ENCODE results near the gene IL26. TPM values are rescaled to one million over a fixed set of nuclear protein-coding genes. Genes with fewer than 3 reads are reported as not detected.
"Not testable (repeated sequence)": the region's sequence is repeated elsewhere in the genome, so short reads cannot be mapped to it uniquely, and the experiment has no call there.

The IL26 gene
- total RNA-seq, 1 donor from 2014 or later = not detected

- Mint-ChIP-seq H3K27ac (ENCODE audit: unreplicated experiment) (no peak overlapping the region), H3K27me3 (ENCODE audit: low read depth) (no peaks in the 10 kb centered on the region), H3K36me3 (ENCODE audit: low read depth) (no peaks in the 10 kb centered on the region), H3K4me1 (no peaks in the 10 kb centered on the region), H3K4me3 (no peak overlapping the region), H3K9me3 (no peaks in the 10 kb centered on the region)
- no peak for TF ChIP-seq CTCF (conservative IDR thresholded peaks at IDR 0.05)
- DNase-seq (ENCODE audit: low read depth, low spot score) = no peak
Observed at GRCh38 chr12:68177562-68177961, 48.0 kb downstream of the IL26 start.

- no peaks in the 10 kb centered on the region for H3K4me1 Mint-ChIP-seq
- no peak overlapping the region for H3K4me3 Mint-ChIP-seq
- no peaks in the 10 kb centered on the region for H3K27me3 Mint-ChIP-seq (ENCODE audit: low read depth)
- no peak overlapping the region for H3K27ac Mint-ChIP-seq (ENCODE audit: unreplicated experiment)
- H3K36me3 Mint-ChIP-seq (ENCODE audit: low read depth) = no peaks in the 10 kb centered on the region
- TF ChIP-seq CTCF (conservative IDR thresholded peaks at IDR 0.05) = no peak
- DNase-seq (ENCODE audit: low read depth, low spot score) = no peak
- no peaks in the 10 kb centered on the region for H3K9me3 Mint-ChIP-seq
Observed at GRCh38 chr12:68176257-68176656, 49.4 kb downstream of the IL26 start.

- no peak for DNase-seq (ENCODE audit: low read depth, low spot score)
- no peaks in the 10 kb centered on the region for H3K27me3 Mint-ChIP-seq (ENCODE audit: low read depth)
Observed at GRCh38 chr12:68175557-68176061, 50.0 kb downstream of the IL26 start.

DNA sequence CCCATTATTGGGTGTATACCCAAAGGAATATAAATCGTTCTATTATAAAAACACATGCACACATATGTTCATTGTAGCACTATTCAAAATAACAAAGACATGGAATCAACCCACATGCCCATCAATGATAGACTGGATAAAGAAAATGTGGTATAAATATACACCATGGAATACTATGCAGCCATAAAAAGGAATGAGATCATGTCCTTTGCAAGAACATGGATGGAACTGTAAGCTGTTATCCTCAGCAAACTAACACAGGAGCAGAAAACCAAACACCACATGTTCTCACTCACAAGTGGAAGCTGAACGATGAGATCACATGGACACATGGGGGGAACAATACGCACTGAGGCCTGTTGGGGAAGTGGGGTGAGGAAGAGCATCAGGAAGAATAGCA, 50.8 kb downstream of the IL26 start:
- H3K4me1 Mint-ChIP-seq; DNase-seq (ENCODE audit: low read depth, low spot score); H3K27ac Mint-ChIP-seq (ENCODE audit: unreplicated experiment); H3K36me3 Mint-ChIP-seq (ENCODE audit: low read depth); H3K9me3 Mint-ChIP-seq; H3K27me3 Mint-ChIP-seq (ENCODE audit: low read depth); H3K4me3 Mint-ChIP-seq: not testable (repeated sequence)

More at GRCh38 chr12:68175557-68176061, 50.0 kb downstream of the IL26 start:
- Mint-ChIP-seq H3K4me3 (no peak overlapping the region), H3K4me1 (no peaks in the 10 kb centered on the region), H3K9me3 (no peaks in the 10 kb centered on the region), H3K27ac (ENCODE audit: unreplicated experiment) (no peak overlapping the region), H3K36me3 (ENCODE audit: low read depth) (no peaks in the 10 kb centered on the region)
- no peak for TF ChIP-seq CTCF (conservative IDR thresholded peaks at IDR 0.05)

DNA sequence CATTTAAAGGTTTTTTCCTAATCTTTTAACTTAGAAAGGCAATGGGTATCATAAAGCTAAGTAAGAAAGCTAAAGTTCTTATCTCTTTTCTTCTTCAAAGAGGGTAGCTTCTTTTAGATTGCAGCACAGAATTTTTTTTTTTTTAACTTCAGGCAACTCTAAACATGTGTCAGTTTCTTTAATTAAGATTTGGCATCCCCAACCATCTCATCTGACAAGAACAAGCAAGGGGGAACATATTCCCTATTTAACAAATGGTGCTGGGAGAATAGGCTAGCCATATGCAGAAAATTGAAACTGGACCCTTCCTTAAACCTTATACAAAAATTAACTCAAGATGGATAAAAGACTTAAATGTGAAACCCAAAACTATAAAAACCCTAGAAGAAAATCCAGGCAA, 51.8 kb downstream of the IL26 start:
- no peaks in the 10 kb centered on the region for H3K4me1 Mint-ChIP-seq

DNA sequence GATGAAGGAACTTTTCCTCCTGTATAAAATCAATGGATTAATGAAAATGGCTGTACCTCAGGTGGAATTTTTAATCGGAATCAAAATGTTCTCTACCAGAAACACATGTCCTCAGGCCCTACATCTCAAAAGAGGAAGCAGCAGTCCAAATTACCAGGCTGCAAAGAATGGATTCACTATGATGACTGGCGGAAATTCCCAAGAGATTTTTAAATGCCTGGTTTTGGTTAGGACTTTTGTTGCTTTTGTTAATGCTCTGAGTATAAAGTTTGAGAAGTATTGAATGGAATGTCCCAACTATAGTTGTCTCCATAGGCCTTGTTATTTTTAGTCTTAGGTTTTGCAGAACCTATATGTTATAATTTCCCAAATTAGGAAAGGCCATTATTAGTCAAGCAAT, 54.9 kb downstream of the IL26 start:
- no peaks in the 10 kb centered on the region for H3K36me3 Mint-ChIP-seq (ENCODE audit: low read depth)
- no peaks in the 10 kb centered on the region for H3K9me3 Mint-ChIP-seq
- DNase-seq (ENCODE audit: low read depth, low spot score) = no peak
- H3K4me1 Mint-ChIP-seq = no peaks in the 10 kb centered on the region
- H3K27ac Mint-ChIP-seq (ENCODE audit: unreplicated experiment) = no peak overlapping the region
- H3K27me3 Mint-ChIP-seq (ENCODE audit: low read depth) = no peaks in the 10 kb centered on the region
- TF ChIP-seq CTCF (conservative IDR thresholded peaks at IDR 0.05) = no peak
- no peak overlapping the region for H3K4me3 Mint-ChIP-seq

More for the DNA sequence above, 51.8 kb downstream of the IL26 start:
- no peaks in the 10 kb centered on the region for H3K27me3 Mint-ChIP-seq (ENCODE audit: low read depth)
- H3K36me3 Mint-ChIP-seq (ENCODE audit: low read depth) = no peaks in the 10 kb centered on the region
- DNase-seq (ENCODE audit: low read depth, low spot score) = no peak
- TF ChIP-seq CTCF (conservative IDR thresholded peaks at IDR 0.05) = no peak
- no peak overlapping the region for H3K4me3 Mint-ChIP-seq
- no peaks in the 10 kb centered on the region for H3K9me3 Mint-ChIP-seq
- H3K27ac Mint-ChIP-seq (ENCODE audit: unreplicated experiment) = no peak overlapping the region
